Lower lobe of right lung (tissue), 2 donors: ENCODE data around the gene LRRC2. TPM values are rescaled to one million over a fixed set of nuclear protein-coding genes. Genes with fewer than 3 reads are reported as not detected.

Experiments used
- ATAC-seq, 2 donors: fragments of 200-7000 bp; cut with Tn5 transposase; one replicate each; pipeline ENCODE4 v1.9.1; 2020 to 2022; ENCODE audit warnings: mild to moderate bottlenecking in 2 of 2, moderate library complexity in 2 of 2
- DNase-seq: peaks from one replicate; pipeline ENCODE4 v3.0.0-alpha.2; 2020
- H3K27ac ChIP-seq: fragments of 200-600 bp; one replicate; pipeline ENCODE4 v1.8.0; 2022
- H3K27me3 ChIP-seq: fragments of 200-600 bp; one replicate; pipeline ENCODE4 v1.8.0; 2022; ENCODE audit warnings: low read depth
- H3K36me3 ChIP-seq: fragments of 200-600 bp; one replicate; pipeline ENCODE4 v1.8.0; 2022; ENCODE audit warnings: mild to moderate bottlenecking
- H3K4me1 ChIP-seq: fragments of 200-600 bp; one replicate; pipeline ENCODE4 v1.8.0; 2022
- H3K4me3 ChIP-seq: fragments of 200-600 bp; one replicate; pipeline ENCODE4 v1.8.0; 2022; ENCODE audit warnings: mild to moderate bottlenecking
- H3K9me3 ChIP-seq: fragments of 200-600 bp; one replicate; pipeline ENCODE4 v1.8.0; 2022
- intact Hi-C: fragments of 100-400 bp; cut with DNase I; formaldehyde crosslinking; loops from one replicate; pipeline ENCODE4 v1.11.0; 2022
- total RNA-seq: library from RNA; stranded (reverse); fragmentation: NEBNext Ultra II Directional; extraction: Animal tissue kit (Norgen Biotek cat#: 25700); gene quantifications from one replicate; pipeline ENCODE4 v1.2.1, GENCODE V29; 2021
- TF ChIP-seq, protein P1 (sequence below): fragments of 200-600 bp; IDR thresholded peaks from one replicate; pipeline ENCODE4 v1.8.0; 2022; ENCODE audit warnings: antibody characterized with exemption, mild to moderate bottlenecking
- donor health status: DM: no; HTN: yes; CAD: no; lungs with severe emphysema.

The LRRC2 gene
- total RNA-seq, 1 donor from 2014 or later, result 1.2 TPM

DNA sequence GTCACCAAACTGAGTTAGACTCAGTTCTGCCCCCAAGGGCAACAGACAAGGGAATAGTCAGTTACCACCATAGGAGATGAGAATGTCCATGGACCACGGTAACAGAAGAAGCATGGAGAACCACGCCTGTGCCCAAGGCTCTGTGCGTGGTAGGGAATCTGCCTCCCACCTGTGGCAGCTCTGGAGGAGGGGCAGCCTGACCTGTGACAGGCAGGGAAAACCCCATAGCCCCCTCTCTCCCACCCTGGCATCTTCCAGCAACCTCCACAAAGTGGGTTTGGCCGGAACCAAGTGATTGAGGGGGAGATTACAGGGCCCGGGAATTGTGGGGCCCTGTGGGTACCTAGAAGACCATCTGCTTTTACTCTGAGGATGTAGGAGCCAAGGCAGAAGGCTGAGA is 87.1 kb downstream of the LRRC2 start:
- ATAC-seq, result no peak
- Histone ChIP-seq H3K36me3 (no peaks in the 10 kb centered on the region), H3K27me3 (no peaks in the 10 kb centered on the region), H3K27ac (no peak overlapping the region), H3K4me3 (no peak overlapping the region), H3K4me1 (no peaks in the 10 kb centered on the region), H3K9me3 (no peaks in the 10 kb centered on the region)
- DNase-seq, result no peak
- intact Hi-C loops, result no loop called here
- TF ChIP-seq, protein P1, sequence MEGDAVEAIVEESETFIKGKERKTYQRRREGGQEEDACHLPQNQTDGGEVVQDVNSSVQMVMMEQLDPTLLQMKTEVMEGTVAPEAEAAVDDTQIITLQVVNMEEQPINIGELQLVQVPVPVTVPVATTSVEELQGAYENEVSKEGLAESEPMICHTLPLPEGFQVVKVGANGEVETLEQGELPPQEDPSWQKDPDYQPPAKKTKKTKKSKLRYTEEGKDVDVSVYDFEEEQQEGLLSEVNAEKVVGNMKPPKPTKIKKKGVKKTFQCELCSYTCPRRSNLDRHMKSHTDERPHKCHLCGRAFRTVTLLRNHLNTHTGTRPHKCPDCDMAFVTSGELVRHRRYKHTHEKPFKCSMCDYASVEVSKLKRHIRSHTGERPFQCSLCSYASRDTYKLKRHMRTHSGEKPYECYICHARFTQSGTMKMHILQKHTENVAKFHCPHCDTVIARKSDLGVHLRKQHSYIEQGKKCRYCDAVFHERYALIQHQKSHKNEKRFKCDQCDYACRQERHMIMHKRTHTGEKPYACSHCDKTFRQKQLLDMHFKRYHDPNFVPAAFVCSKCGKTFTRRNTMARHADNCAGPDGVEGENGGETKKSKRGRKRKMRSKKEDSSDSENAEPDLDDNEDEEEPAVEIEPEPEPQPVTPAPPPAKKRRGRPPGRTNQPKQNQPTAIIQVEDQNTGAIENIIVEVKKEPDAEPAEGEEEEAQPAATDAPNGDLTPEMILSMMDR, result no peak

DNA sequence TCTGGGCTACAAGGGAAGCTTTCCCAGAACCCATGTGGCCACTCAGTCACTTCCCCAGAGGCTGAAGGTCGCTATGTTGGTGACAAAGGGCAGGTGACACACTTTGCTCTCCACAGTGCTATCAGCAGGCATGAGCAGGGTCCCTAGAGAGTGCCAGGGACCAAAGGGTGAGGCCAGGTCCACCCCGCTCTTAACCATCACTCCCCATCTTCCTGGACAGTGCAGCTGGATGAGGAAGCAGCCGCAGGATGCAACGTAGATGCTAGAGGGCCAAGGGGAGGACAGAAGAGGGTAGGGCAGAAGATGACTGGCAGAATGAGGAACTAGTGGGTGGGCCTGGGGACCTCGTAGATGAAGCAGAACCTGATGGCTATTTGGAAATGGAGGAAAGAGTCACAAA is 87.8 kb downstream of the LRRC2 start:
- ATAC-seq (peak in 1 of 2 donors; percentile 62), DNase-seq (no peak)
- Histone ChIP-seq H3K9me3 (no peaks in the 10 kb centered on the region), H3K36me3 (no peaks in the 10 kb centered on the region), H3K27me3 (no peaks in the 10 kb centered on the region), H3K4me3 (no peak overlapping the region), H3K27ac (no peak overlapping the region), H3K4me1 (no peaks in the 10 kb centered on the region)
- intact Hi-C loops, result no loop called here
- TF ChIP-seq, protein P1, result no peak

DNA sequence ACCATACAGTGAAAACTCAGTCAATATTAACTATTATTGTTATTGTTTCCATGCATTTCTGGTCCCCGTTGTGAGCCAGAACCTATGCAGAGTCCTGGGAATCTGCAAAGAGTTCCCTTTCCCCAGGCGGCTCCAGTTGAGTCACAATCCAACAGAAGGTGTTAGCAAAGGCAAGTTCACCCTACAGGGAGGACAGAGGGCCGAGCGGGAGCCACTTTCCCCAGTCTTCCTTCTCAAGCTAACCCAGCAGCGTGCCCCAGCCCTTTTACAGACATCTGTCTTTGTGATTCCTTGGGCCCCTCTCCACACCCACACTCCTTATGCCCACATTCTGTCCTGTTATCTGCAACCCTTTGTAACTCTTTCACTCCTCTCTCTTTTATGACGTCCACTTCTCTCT is 88.3 kb downstream of the LRRC2 start:
- Histone ChIP-seq H3K4me3 (no peak overlapping the region), H3K9me3 (no peaks in the 10 kb centered on the region), H3K36me3 (no peaks in the 10 kb centered on the region), H3K27me3 (no peaks in the 10 kb centered on the region), H3K27ac (no peak overlapping the region), H3K4me1 (no peaks in the 10 kb centered on the region)
- ATAC-seq (no peak), DNase-seq (no peak)
- TF ChIP-seq, protein P1, result no peak
- intact Hi-C loops, result no loop called here

DNA sequence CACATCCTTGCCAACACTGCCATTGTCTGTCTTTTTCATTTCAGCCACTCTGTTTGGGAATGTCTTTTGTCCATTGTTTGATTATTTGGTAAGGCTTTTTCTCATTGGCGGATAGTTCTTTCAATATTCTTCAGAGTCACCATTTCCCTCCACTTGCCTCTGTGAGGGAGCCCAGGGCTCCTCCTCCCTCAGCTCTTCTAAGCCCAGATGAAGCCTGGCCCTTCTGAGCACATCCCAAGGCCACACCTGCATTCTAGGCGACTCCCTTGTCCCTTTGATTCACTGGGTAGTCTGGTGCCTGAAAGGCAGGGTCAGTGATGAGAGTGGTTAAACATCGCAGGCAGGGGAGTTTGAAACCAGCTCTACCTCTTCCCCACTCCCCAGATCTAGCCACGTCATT is 89.0 kb downstream of the LRRC2 start:
- H3K4me1 ChIP-seq, result no peaks in the 10 kb centered on the region
- intact Hi-C loops, result no loop called here
- no peaks in the 10 kb centered on the region for H3K9me3 ChIP-seq
- no peak overlapping the region for H3K27ac ChIP-seq
- H3K4me3 ChIP-seq, result no peak overlapping the region
- ATAC-seq (no peak), DNase-seq (no peak)
- no peaks in the 10 kb centered on the region for H3K36me3 ChIP-seq
- H3K27me3 ChIP-seq, result no peaks in the 10 kb centered on the region
- TF ChIP-seq, protein P1, result no peak

DNA sequence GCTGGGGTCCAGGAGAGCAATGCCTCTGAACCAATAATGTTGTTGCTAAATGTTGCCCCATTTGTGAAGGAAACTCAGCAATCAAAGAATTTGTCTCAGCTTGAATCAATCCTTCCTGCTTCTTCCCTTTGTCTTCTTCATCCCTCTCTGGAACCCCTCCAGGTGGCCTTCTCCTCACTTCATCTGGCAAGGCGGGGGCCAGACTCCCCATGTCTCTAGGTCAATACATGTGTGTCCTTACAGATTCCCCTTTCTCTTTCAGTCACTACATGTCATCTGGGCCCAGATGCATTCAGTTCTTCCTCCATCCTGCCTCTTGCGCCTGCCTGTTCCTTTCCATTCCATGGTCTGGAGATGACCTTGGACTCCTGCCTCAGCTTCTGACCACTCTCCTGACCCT is 93.4 kb downstream of the LRRC2 start:
- H3K36me3 ChIP-seq, result no peaks in the 10 kb centered on the region
- intact Hi-C loops, result no loop called here
- no peak overlapping the region for H3K27ac ChIP-seq
- DNase-seq (no peak), ATAC-seq (no peak)
- H3K9me3 ChIP-seq, result no peaks in the 10 kb centered on the region
- TF ChIP-seq, protein P1, result no peak
- peaks cover 10% of the 10 kb centered on the region for H3K4me1 ChIP-seq
- H3K4me3 ChIP-seq, result no peak overlapping the region
- H3K27me3 ChIP-seq, result no peaks in the 10 kb centered on the region

DNA sequence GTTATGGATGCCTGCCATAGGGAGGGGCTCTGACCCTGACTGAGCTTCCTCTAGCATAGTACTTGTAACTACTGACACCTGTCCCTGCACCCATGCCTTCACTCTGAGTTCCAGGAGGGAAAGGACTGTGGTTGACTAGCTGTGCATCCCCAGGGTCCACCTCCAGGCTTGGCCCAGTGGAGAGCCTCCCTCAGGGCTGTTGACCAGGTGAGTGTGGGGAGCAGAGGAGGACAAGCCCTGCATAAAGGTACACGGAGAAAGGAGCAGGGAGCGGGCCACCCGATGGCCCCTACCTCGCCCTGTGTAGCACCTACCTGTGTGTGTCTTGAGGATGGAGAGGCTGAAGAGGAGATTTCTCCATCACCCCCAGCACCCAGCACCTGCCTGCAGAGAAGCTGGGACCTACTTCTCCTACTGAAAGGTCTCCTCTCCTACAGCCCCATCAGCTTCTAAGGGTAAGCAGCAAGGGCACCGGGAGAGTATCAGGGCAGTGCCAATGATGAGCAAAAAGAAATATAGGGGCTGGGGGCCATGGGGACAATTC is 94.7 kb downstream of the LRRC2 start:
- intact Hi-C loops, result no loop called here
- TF ChIP-seq, protein P1, result no peak
- H3K4me1 ChIP-seq, result peaks cover 10% of the 10 kb centered on the region
- H3K36me3 ChIP-seq, result no peaks in the 10 kb centered on the region
- no peaks in the 10 kb centered on the region for H3K9me3 ChIP-seq
- no peak overlapping the region for H3K4me3 ChIP-seq
- DNase-seq, result no peak
- ATAC-seq, result peak in 1 of 2 donors; percentile 25
- no peaks in the 10 kb centered on the region for H3K27me3 ChIP-seq
- H3K27ac ChIP-seq, result no peak overlapping the region
